CD4-positive, alpha-beta T cell treated with Interleukin-17A for 1 hour (primary cell): ENCODE data around the gene DHRS2.
"Not testable (repeated sequence)": the region's sequence is repeated elsewhere in the genome, so short reads cannot be mapped to it uniquely, and the experiment has no call there.

Experiments used
- DNase-seq: peaks from one replicate; pipeline ENCODE4 v3.0.0-alpha.2; 2020

The DHRS2 gene

DNA sequence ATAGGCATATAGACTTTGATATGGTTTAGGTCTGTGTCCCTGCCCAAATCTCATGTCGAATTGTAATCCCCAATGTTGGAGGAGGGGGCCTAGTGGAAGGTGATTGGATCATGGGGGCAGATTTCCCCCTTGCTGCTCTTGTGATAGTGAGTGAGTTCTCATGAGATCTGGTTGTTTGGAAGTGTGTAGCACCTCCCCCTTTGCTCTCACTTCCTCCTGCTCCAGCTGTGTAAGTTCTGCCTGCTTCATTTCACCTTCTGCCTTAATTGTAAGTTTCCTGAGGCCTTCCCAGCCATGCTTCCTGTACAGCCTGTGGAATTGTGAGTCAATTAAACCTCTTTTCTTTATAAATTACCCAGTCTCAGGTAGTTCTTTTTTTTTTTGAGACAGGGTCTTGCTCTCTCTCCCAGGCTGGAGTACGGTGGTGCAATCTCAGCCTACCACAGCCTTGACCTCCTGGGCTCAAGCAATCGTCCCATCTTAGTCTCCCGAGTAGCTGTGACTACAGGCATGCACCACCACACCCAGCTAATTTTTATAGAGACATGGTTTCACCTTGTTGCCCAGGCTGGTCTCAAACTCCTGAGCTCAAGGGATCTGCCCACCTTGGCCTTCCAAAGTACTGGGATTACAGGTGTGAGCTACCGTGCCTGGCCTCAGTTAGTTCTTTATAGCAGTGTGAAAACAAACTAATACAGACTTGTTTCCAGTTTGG lies 1.3 kb upstream of the DHRS2 start:
- not testable (repeated sequence) for DNase-seq

- DNase-seq: not testable (repeated sequence)
These were observed 1.1 kb downstream of the DHRS2 start for GRCh38 chr14:23637312-23637654.

DNA sequence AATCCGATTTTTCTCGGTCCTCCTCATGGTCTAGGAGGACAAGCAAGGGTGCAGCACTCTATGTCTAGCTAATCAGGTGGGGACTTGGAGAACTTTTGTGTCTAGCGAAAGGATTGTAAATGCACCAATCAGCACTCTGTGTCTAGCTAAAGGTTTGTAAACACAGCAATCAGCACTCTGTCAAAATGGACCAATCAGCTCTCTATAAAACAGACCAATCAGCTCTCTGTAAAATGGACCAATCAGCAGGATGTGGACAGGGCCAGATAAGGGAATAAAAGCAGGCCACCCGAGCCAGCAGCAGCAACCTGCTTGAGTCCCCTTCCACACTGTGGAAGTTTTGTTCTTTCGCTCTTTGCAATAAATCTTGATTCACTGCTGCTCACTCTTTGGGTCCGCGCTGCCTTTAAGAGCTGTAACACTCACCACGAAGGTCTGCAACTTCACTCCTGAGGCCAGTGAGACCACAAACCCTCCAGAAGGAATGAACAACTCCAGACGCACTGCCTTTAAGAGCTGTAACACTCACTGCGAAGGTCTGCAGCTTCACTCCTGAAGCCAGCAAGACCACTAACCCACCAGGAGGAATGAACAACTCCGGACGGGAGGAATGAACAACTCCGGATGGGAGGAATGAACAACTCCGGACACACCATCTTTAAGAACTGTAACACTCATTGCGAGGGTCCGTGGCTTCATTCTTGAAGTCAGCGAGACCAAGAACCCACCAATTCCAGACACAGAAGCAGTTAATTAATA lies 1.7 kb downstream of the DHRS2 start:
- not testable (repeated sequence) for DNase-seq

GRCh38 chr14:23638414-23639047 lies 2.4 kb downstream of the DHRS2 start:
- DNase-seq: no peak

- DNase-seq: no peak
These were observed 3.1 kb downstream of the DHRS2 start for GRCh38 chr14:23639048-23639890.

GRCh38 chr14:23639891-23640523 lies 3.8 kb downstream of the DHRS2 start:
- DNase-seq: no peak

- no peak for DNase-seq
These were observed 4.5 kb downstream of the DHRS2 start for GRCh38 chr14:23640524-23641141.

GRCh38 chr14:23641180-23641914 lies 5.2 kb downstream of the DHRS2 start:
- no peak for DNase-seq

GRCh38 chr14:23641915-23642588 lies 5.9 kb downstream of the DHRS2 start:
- no peak for DNase-seq

GRCh38 chr14:23643533-23644194 lies 7.5 kb downstream of the DHRS2 start:
- no peak for DNase-seq

GRCh38 chr14:23644195-23644918 lies 8.2 kb downstream of the DHRS2 start:
- no peak for DNase-seq

- DNase-seq: no peak
These were observed 8.8 kb downstream of the DHRS2 start for GRCh38 chr14:23644919-23645336.

GRCh38 chr14:23645504-23645811 lies 9.3 kb downstream of the DHRS2 start:
- DNase-seq: no peak

DNA sequence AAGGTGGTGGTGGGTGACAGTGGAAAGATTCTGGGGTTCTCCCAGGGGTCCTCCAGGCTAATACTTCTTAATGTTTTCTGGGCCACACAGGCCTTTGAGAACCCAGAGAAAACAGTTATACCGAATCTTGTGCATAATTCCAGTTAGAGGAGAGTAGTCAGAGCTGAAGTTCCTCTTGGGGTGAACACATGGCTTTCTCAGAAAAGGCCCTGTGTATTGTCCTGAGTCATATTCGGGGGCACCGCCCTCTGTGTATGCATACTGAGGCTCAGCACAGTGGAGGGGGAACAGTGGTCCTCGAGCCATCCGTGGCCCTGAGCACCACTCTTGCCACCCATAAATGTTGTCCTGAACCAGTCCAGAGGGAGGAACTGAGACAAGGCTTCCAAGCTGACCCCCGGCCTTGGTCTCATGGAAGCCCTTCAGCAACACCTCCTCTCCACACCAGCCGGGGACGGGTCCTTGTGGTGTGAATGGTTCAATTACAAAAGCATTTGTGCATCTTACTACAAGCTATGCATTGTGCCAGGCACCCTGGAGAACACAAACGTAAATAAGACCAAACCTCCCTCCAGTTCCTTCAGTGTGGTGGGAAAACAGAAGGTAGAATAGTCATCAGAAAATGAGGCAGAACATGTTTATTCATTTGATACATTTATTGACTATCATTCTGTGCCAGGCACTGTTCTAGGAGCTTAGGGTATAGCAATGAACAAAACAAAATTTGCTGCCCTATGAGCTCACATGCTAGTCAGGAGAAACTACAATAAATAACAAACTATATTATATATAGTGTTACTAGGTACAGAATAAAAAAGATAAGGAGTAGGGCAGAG lies 9.9 kb downstream of the DHRS2 start:
- no peak for DNase-seq

DNA sequence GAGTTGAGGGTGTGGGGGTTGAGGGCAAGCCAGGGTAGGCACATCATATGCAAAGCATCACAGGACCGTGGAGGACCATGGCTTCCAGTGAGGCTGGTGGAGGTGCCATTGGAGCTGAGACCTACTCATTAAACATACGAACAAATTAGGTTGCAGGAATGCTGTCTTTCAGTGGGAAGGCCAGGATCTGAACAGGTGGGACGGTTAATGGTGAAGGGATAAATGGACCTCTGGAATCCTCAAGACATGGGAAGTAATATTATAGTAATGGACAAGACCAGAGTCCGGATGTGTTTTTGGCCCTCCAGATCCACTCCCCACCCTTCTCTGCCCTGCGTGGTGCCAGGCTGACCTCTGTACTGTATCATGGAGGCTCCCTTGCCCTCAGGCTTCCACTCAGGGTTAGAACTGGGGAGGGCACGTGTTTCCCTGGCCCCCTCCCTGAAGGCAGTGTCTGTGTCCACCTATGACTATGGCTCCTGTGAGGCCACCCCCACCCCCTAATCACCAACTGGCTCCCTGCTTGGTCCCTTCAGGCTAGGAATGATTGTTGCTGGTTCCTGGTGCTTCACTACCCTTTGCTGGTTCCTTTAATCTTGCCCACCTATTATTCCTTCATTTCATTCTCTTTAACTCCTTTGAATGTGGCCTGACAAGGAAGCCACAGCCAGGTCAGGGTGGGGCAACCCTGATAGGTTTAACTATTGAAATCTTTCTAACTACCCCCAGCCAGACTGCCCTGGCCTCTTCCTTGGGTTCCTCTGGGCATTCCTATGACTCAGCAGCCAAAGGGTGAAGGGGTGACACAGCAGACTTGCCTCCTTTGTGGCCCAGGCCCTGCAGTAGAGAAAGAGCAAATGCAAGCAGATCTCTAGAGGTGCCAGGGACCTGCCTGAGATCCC lies 10.7 kb downstream of the DHRS2 start:
- DNase-seq: no peak

DNA sequence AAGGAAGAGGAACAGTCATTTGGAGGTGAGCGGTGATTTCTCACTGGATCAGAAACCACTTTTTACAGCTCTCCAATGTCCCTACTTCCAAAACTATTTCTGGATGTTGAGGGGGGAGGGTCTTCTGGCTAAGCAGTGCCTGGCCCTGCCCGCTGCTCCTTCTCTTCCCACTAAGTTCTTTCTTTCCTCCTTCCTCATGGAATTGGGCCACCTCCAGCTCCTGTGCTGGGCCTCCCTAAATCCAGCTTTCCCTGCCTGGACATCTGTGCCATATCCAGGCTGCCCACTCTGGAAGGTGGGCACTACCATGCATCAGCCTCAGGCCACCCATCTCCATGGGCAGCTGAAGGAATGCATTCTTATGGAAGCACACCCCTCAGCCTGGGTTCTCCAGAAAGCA lies 11.5 kb downstream of the DHRS2 start:
- no peak for DNase-seq

GRCh38 chr14:23648764-23649460 lies 12.7 kb downstream of the DHRS2 start:
- DNase-seq: no peak
